Pancreas (tissue), 10 donors: Measurements from ENCODE around the gene PPP1R11. TPM values are rescaled to one million over a fixed set of nuclear protein-coding genes. Genes with fewer than 3 reads are reported as not detected.

Experiments
- ATAC-seq, 4 donors: fragments of 200-7000 bp; cut with Tn5 transposase; one replicate each; pipeline versions ENCODE4 v1.8.0 to v1.9.1; 2020; ENCODE audit warnings: mild to moderate bottlenecking in 4 of 4, moderate library complexity in 4 of 4
- DNase-seq, 6 donors: peaks; one replicate each; pipeline ENCODE4 v3.0.0-alpha.2; 2020
- FAIRE-seq: peaks from 2 replicates; lab custom pipeline; 2012; peaks lifted over from hg19 to GRCh38; lab: Jason Lieb, UNC
- H3K27ac ChIP-seq, 4 donors: fragments of 200-600 bp; sonication (generic); 1 replicate in 3 of 4; 2 replicates in 1 of 4; pipeline versions ENCODE4 v1.5.0 to v1.8.0; 2020
- H3K27me3 ChIP-seq, 4 donors: fragments of 200-600 bp; one replicate each; pipeline ENCODE4 v1.8.0; 2021
- H3K36me3 ChIP-seq, 3 donors: fragments of 200-600 bp; sonication (generic) in 1 of 3; one replicate each; pipeline versions ENCODE4 v1.5.0 to v1.8.0; 2020 to 2021
- H3K4me1 ChIP-seq, 3 donors: fragments of 200-600 bp; one replicate each; pipeline ENCODE4 v1.8.0; 2021
- H3K4me3 ChIP-seq, 4 donors: fragments of 200-600 bp; sonication (generic) in 2 of 4; one replicate each; pipeline versions ENCODE4 v1.5.0 to v1.8.0; 2020 to 2021
- H3K9me3 ChIP-seq, 4 donors: fragments of 200-600 bp; one replicate each; pipeline ENCODE4 v1.8.0; 2021
- WGBS, 2 donors: extraction: QIAGEN DNeasy Blood & Tissue Kit; methylation state at CpG; one replicate each; pipeline ENCODE4 v1.1.7; 2013; 5-methylcytosine and 5-hydroxymethylcytosine counted together
- intact Hi-C, 3 donors: fragments of 100-400 bp; cut with DNase I; formaldehyde crosslinking; loops; one replicate each; pipeline versions ENCODE4 v1.11.1 to v1.14.2; 2022
- polyA plus RNA-seq, 2 donors: library from polyadenylated mRNA; stranded (reverse); fragments of 200-250 nt; gene quantifications; one replicate each; pipeline ENCODE4 v1.2.3, GENCODE V29; 2013
- total RNA-seq, 6 donors: library from RNA; stranded (reverse); fragmentation: NEBNext Ultra II Directional in 4 of 6; extraction: Animal tissue kit (Norgen Biotek cat#: 25700) in 4 of 6; gene quantifications; one replicate each; pipeline versions ENCODE4 v1.2.1 to v1.2.4, GENCODE V29; 2021 to 2023
- TF ChIP-seq, protein P1 (sequence below), 4 donors: fragments of 200-600 bp; sonication (generic) in 3 of 4; IDR thresholded peaks; one replicate each; pipeline versions ENCODE4 v1.5.0 to v1.8.0; 2021; ENCODE audit warnings: antibody characterized with exemption in 4 of 4
- donor health status: healthy with polysubstance abuse.
- donor health status: DM: no; HTN: no; CAD: no; lungs with moderate emphysema.
- donor health status: DM: no; HTN: no; CAD: no.
- donor health status: control.
- donor health status: control.
- donor health status: Bipolar disorder and iron deficiency.
- donor health status: DM: yes; HTN: yes; CAD: no.
- donor health status: DM: no; HTN: no; CAD: no.
- donor health status: DM: no; HTN: no; CAD: no.
- donor health status: DM: yes; HTN: yes; CAD: no.

The PPP1R11 gene
- total and polyA plus RNA-seq, 8 donors = 17.9 to 36.9 (median 23.8) TPM

- DNase-seq = peak in 4 of 6 donors; percentile 21 to 65 (median 30)
- ATAC-seq = peak; percentile 4 to 37 (median 22)
- H3K9me3 ChIP-seq = no peaks in the 10 kb centered on the region
- no peak for FAIRE-seq
- H3K4me1 ChIP-seq = peaks cover 8 to 23% (median 12%) of the 10 kb centered on the region in 3 donors
- H3K27ac ChIP-seq = peak overlapping the region; percentile 61 to 88 (median 76)
- peaks cover 0 to 4% (median 0%) of the 10 kb centered on the region in 3 donors for H3K36me3 ChIP-seq
- intact Hi-C loops = no loop called here
- H3K27me3 ChIP-seq = no peaks in the 10 kb centered on the region
- H3K4me3 ChIP-seq = peak overlapping the region; percentile 60 to 84 (median 76)
- WGBS, 2 donors = 0% methylated on average over 24 of the region's 24 CpGs
- TF ChIP-seq, protein P1, sequence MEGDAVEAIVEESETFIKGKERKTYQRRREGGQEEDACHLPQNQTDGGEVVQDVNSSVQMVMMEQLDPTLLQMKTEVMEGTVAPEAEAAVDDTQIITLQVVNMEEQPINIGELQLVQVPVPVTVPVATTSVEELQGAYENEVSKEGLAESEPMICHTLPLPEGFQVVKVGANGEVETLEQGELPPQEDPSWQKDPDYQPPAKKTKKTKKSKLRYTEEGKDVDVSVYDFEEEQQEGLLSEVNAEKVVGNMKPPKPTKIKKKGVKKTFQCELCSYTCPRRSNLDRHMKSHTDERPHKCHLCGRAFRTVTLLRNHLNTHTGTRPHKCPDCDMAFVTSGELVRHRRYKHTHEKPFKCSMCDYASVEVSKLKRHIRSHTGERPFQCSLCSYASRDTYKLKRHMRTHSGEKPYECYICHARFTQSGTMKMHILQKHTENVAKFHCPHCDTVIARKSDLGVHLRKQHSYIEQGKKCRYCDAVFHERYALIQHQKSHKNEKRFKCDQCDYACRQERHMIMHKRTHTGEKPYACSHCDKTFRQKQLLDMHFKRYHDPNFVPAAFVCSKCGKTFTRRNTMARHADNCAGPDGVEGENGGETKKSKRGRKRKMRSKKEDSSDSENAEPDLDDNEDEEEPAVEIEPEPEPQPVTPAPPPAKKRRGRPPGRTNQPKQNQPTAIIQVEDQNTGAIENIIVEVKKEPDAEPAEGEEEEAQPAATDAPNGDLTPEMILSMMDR (IDR thresholded peaks at IDR 0.05) = no peak
Observed at GRCh38 chr6:30060606-30061091, 6.3 kb upstream of the PPP1R11 start.

DNA sequence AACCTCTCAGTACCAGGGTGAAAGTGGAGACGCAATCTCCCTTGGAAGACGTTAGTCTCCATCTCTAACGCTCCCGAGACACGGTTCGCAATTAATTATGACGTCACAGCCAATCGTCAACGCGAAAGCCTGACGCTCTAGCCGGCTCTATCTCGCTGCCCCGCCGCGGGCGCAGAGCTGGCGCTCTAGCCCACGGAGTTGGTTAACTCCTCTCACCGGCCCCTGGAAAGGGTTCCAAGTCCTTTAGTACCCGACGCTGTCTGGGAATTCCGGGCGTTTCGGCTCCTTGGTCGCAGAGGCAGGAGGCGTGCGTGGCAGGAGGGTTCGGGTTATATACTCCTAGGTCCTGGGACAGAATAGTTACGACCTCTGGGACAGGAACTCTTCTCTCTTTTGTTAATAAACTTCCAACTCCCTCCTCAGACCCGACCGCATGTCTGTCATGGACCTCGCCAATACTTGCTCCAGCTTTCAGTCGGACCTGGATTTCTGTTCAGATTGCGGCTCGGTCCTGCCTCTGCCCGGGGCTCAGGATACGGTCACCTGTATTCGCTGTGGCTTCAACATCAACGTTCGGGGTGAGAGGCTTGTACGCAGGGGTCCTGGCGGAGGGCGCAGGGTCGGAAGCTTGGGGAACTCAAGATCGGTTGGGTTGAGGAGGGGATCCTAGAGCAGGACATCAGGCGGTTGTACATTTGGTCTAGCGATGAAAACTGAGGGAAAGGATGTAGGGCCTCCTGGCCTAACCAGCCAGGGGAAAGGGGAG is 5.7 kb upstream of the PPP1R11 start, which contains the start of gene POLR1H:
Gene POLR1H (plus strand): TSS at position 174 of the 766 bp plus-strand sequence. CDS start 260 bp downstream, at position 434.
- intact Hi-C loops = no loop called here
- DNase-seq (peak; percentile 91 to 96 (median 93)), ATAC-seq (peak; percentile 96 to 98 (median 98)), FAIRE-seq (peak; percentile 85)
- 0% methylated on average over 48 of the region's 48 CpGs for WGBS, 2 donors
- peaks cover 0 to 4% (median 0%) of the 10 kb centered on the region in 3 donors for H3K36me3 ChIP-seq
- no peaks in the 10 kb centered on the region for H3K9me3 ChIP-seq
- peaks cover 8 to 29% (median 12%) of the 10 kb centered on the region in 3 donors for H3K4me1 ChIP-seq
- H3K27ac ChIP-seq = peak within 1 kb of the TSS; percentile 61 to 88 (median 76)
- H3K4me3 ChIP-seq = peak within 1 kb of the TSS; percentile 60 to 84 (median 76)
- TF ChIP-seq, protein P1 (IDR thresholded peaks at IDR 0.05) = no peak
- no peaks in the 10 kb centered on the region for H3K27me3 ChIP-seq

- H3K27me3 ChIP-seq = no peaks in the 10 kb centered on the region
- TF ChIP-seq, protein P1 (IDR thresholded peaks at IDR 0.05) = no peak
- H3K27ac ChIP-seq = peak overlapping the region; percentile 61 to 88 (median 76)
- H3K4me3 ChIP-seq = peak overlapping the region; percentile 60 to 84 (median 76)
- peak in 3 of 6 donors; percentile 22 to 57 (median 33) for DNase-seq
- 24 to 28% methylated on average over 13 of the region's 13 CpGs for WGBS, 2 donors
- H3K4me1 ChIP-seq = peaks cover 8 to 30% (median 12%) of the 10 kb centered on the region in 3 donors
- no peak for FAIRE-seq
- intact Hi-C loops = no loop called here
- peaks cover 0 to 4% (median 0%) of the 10 kb centered on the region in 3 donors for H3K36me3 ChIP-seq
- H3K9me3 ChIP-seq = no peaks in the 10 kb centered on the region
- peak in 1 of 4 donors; percentile 38 for ATAC-seq
Observed at GRCh38 chr6:30061858-30062458, 5.0 kb upstream of the PPP1R11 start.

DNA sequence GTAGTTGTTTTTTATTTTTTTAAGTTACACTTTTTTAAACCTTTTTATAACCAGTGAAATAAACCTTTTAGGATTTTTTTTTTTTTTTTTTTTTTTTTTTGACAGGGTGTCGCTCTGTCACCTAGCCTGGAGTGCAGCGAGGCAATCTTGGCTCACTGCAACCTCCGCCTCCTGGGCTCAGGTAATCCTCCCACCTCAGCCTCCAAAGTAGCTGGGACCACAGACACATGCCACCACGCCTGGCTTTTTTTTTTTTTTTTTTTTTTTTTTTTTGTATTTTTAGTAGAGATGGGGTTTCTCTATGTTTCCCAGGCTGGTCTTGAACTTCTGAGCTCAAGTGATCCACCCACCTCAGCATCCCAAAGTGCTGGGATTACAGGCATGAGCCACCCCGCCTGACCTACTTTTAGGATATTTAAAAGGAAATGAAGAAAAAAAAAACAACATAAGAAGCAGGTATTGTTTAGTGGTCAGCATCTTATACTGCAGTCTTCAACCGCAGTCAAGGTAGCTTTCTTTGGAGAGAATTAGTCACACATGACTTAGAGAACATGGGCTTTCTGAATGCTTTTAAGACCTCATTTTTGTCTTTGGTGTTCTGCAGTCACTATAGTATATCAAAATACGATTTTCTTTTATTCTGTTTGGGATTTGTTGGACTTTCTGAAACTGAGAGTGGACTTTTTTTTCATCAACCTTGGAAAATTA is 4.4 kb upstream of the PPP1R11 start:
- FAIRE-seq = no peak
- peak overlapping the region in 2 of 4 donors; percentile 83 to 88 for H3K27ac ChIP-seq
- ATAC-seq = no peak
- peaks cover 0 to under 1% (median 0%) of the 10 kb centered on the region in 3 donors for H3K36me3 ChIP-seq
- peaks cover 10 to 31% (median 12%) of the 10 kb centered on the region in 3 donors for H3K4me1 ChIP-seq
- TF ChIP-seq, protein P1 (IDR thresholded peaks at IDR 0.05) = no peak
- WGBS, 2 donors = 84 to 90% methylated on average over 7 of the region's 7 CpGs
- intact Hi-C loops = no loop called here
- no peak for DNase-seq
- no peaks in the 10 kb centered on the region for H3K27me3 ChIP-seq
- peak overlapping the region in 1 of 4 donors; percentile 76 for H3K4me3 ChIP-seq
- no peaks in the 10 kb centered on the region for H3K9me3 ChIP-seq
